WTC11 (cell line): ENCODE results near the gene SRGAP1. TPM values are rescaled to one million over a fixed set of nuclear protein-coding genes. Genes with fewer than 3 reads are reported as not detected.

Source experiments
- ATAC-seq: fragments of 200-7000 bp; cut with Tn5 transposase; 2 replicates; pipeline ENCODE4 v1.10.0; 2021; ENCODE audit warnings: mild to moderate bottlenecking, moderate library complexity
- CTCF ChIA-PET: fragments of 300-600 bp; sonication (Branson Sonifier 250); formaldehyde crosslinking; loops from one replicate; lab custom pipeline; 2021; ENCODE audit warnings: antibody characterized with exemption; lab: Charles Lee
- POLR2A ChIA-PET: fragments of 350-600 bp; sonication (Branson Sonifier 250); formaldehyde crosslinking; loops from one replicate; lab custom pipeline; 2021; ENCODE audit warnings: antibody characterized with exemption; lab: Charles Lee
- DNase-seq: peaks from one replicate; pipeline ENCODE4 v3.0.0; 2021; ENCODE audit warnings: low spot score
- H3K27ac Mint-ChIP-seq: 2 replicates; pipeline ENCODE4 v1.8.0; 2021; ENCODE audit warnings: mixed read lengths
- H3K27me3 Mint-ChIP-seq: 2 replicates; pipeline ENCODE4 v1.8.0; 2021; ENCODE audit warnings: low read depth, mild to moderate bottlenecking, moderate library complexity, mixed read lengths
- H3K36me3 Mint-ChIP-seq: 2 replicates; pipeline ENCODE4 v1.8.0; 2021; ENCODE audit warnings: mixed read lengths
- H3K4me1 Mint-ChIP-seq: 2 replicates; pipeline ENCODE4 v1.8.0; 2022; ENCODE audit warnings: mixed read lengths
- H3K4me3 Mint-ChIP-seq: 2 replicates; pipeline ENCODE4 v1.8.0; 2021; ENCODE audit warnings: mild to moderate bottlenecking, moderate library complexity, mixed read lengths
- H3K9me3 Mint-ChIP-seq: 2 replicates; pipeline ENCODE4 v1.8.0; 2021; ENCODE audit warnings: mixed read lengths
- CBFB ChIP-seq: sonication (generic); formaldehyde crosslinking; IDR thresholded peaks from 2 replicates; pipeline ENCODE4 v1.8.1; 2022; ENCODE audit warnings: mild to moderate bottlenecking, low read depth, missing genetic modification reagents
- CDX4 ChIP-seq: fragments of 250-450 bp; sonication (Bioruptor Pico); IDR thresholded peaks from 2 replicates; pipeline ENCODE4 v1.9.0; 2021; ENCODE audit warnings: moderate library complexity, mild to moderate bottlenecking, inconsistent platforms, borderline replicate concordance
- E2F5 ChIP-seq: sonication (generic); formaldehyde crosslinking; IDR thresholded peaks from 2 replicates; pipeline ENCODE4 v1.8.1; 2022; ENCODE audit warnings: mild to moderate bottlenecking, moderate library complexity, missing genetic modification reagents
- ETV6 ChIP-seq: sonication (generic); formaldehyde crosslinking; IDR thresholded peaks from 2 replicates; pipeline ENCODE4 v1.8.1; 2022; ENCODE audit warnings: mild to moderate bottlenecking, missing genetic modification reagents
- FOXP4 ChIP-seq: sonication (generic); formaldehyde crosslinking; IDR thresholded peaks from 2 replicates; pipeline ENCODE4 v1.8.0; 2022; ENCODE audit warnings: mild to moderate bottlenecking, missing genetic modification reagents
- IRF2 ChIP-seq: sonication (generic); formaldehyde crosslinking; IDR thresholded peaks from 2 replicates; pipeline ENCODE4 v1.8.0; 2022; ENCODE audit warnings: low read depth, missing genetic modification reagents, borderline replicate concordance
- JAZF1 ChIP-seq: fragments of 250-450 bp; sonication (Bioruptor Pico); IDR thresholded peaks from 2 replicates; pipeline ENCODE4 v1.9.0; 2021; ENCODE audit warnings: moderate library complexity, mild to moderate bottlenecking, inconsistent platforms
- NFE2L1 ChIP-seq: sonication (generic); formaldehyde crosslinking; IDR thresholded peaks from 2 replicates; pipeline ENCODE4 v1.8.1; 2023; ENCODE audit warnings: missing genetic modification reagents
- NFYB ChIP-seq: sonication (generic); formaldehyde crosslinking; conservative IDR thresholded peaks from 2 replicates; pipeline ENCODE4 v1.8.0; 2022; ENCODE audit warnings: low read depth, missing genetic modification reagents
- PREB ChIP-seq: sonication (generic); formaldehyde crosslinking; IDR thresholded peaks from 2 replicates; pipeline ENCODE4 v1.8.1; 2022; ENCODE audit warnings: mild to moderate bottlenecking, missing genetic modification reagents, moderate library complexity, borderline replicate concordance
- RELA ChIP-seq: sonication (generic); formaldehyde crosslinking; IDR thresholded peaks from 2 replicates; pipeline ENCODE4 v1.8.1; 2022; ENCODE audit warnings: missing genetic modification reagents, mild to moderate bottlenecking, borderline replicate concordance
- TP53 ChIP-seq: sonication (generic); formaldehyde crosslinking; IDR thresholded peaks from 2 replicates; pipeline ENCODE4 v1.8.1; 2023; ENCODE audit warnings: mild to moderate bottlenecking, missing genetic modification reagents
- USF2 ChIP-seq: sonication (generic); formaldehyde crosslinking; IDR thresholded peaks from 2 replicates; pipeline ENCODE4 v1.8.1; 2023; ENCODE audit warnings: mild to moderate bottlenecking, missing genetic modification reagents, moderate library complexity
- ZBTB21 ChIP-seq: sonication (generic); formaldehyde crosslinking; IDR thresholded peaks from 2 replicates; pipeline ENCODE4 v1.8.1; 2023; ENCODE audit warnings: mild to moderate bottlenecking, missing genetic modification reagents, borderline replicate concordance
- ZNF219 ChIP-seq: sonication (generic); formaldehyde crosslinking; IDR thresholded peaks from 2 replicates; pipeline ENCODE4 v1.8.0; 2023; ENCODE audit warnings: missing genetic modification reagents, mild to moderate bottlenecking, borderline replicate concordance
- ZNF232 ChIP-seq: sonication (generic); formaldehyde crosslinking; IDR thresholded peaks from 2 replicates; pipeline ENCODE4 v1.8.0; 2022; ENCODE audit warnings: mild to moderate bottlenecking, missing genetic modification reagents
- ZNF281 ChIP-seq: sonication (generic); formaldehyde crosslinking; IDR thresholded peaks from 2 replicates; pipeline ENCODE4 v1.8.0; 2023; ENCODE audit warnings: mild to moderate bottlenecking, missing genetic modification reagents
- ZNF396 ChIP-seq: fragments of 250-450 bp; sonication (Bioruptor Pico); IDR thresholded peaks from 2 replicates; pipeline ENCODE4 v1.8.0; 2021; ENCODE audit warnings: mild to moderate bottlenecking, moderate library complexity, borderline replicate concordance
- ZNF423 ChIP-seq: fragments of 250-450 bp; sonication (Bioruptor Pico); IDR thresholded peaks from 2 replicates; pipeline ENCODE4 v2.1.2; 2022; ENCODE audit warnings: mild to moderate bottlenecking, moderate library complexity
- total RNA-seq: library from RNA; stranded (reverse); gene quantifications from 3 replicates; pipeline ENCODE4 v1.2.3, GENCODE V29; 2021

The SRGAP1 gene
- total RNA-seq, 1 experiment from 2014 or later, result 10.3 TPM

- TF ChIP-seq IRF2 (CRISPR knock-in tag), result no peak
Observed at GRCh38 chr12:64124511-64125197, 280.2 kb downstream of the SRGAP1 start (continued).

- Mint-ChIP-seq H3K4me1 (no peaks in the 10 kb centered on the region), H3K27ac (no peak overlapping the region)
- POLR2A ChIA-PET, result no interaction called here
- TF ChIP-seq E2F5 (CRISPR knock-in tag) (no peak), ZNF219 (no peak), PREB (CRISPR knock-in tag) (no peak), FOXP4 (CRISPR knock-in tag) (no peak), USF2 (CRISPR knock-in tag) (no peak), RELA (CRISPR knock-in tag) (no peak), TP53 (CRISPR knock-in tag) (no peak), ZNF232 (no peak), ZBTB21 (CRISPR knock-in tag) (no peak), ETV6 (no peak), ZNF281 (CRISPR knock-in tag) (no peak), CBFB (CRISPR knock-in tag) (no peak), ZNF396 (no peak), NFE2L1 (CRISPR knock-in tag) (no peak), NFYB (CRISPR knock-in tag) (no peak), JAZF1 (CRISPR knock-in tag) (no peak), CDX4 (CRISPR knock-in tag) (no peak), ZNF423 (no peak)
- TF ChIP-seq, all 79 proteins: peak for 0
- Mint-ChIP-seq H3K36me3 (peaks cover 16% of the 10 kb centered on the region), H3K9me3 (no peaks in the 10 kb centered on the region), H3K27me3 (no peaks in the 10 kb centered on the region), H3K4me3 (no peak overlapping the region)
- CTCF ChIA-PET, result no interaction called here
- no peak for DNase-seq
- ATAC-seq, result no peak
Observed at GRCh38 chr12:64125913-64126312, 281.4 kb downstream of the SRGAP1 start.
